Mucosa of descending colon (tissue), 3 donors: ENCODE measurements around the gene SLITRK3. TPM values are rescaled to one million over a fixed set of nuclear protein-coding genes. Genes with fewer than 3 reads are reported as not detected.

Experiments used
- ATAC-seq: fragments of 200-7000 bp; cut with Tn5 transposase; one replicate; pipeline ENCODE4 v1.9.1; 2020; ENCODE audit warnings: mild to moderate bottlenecking, moderate library complexity
- DNase-seq, 3 donors: peaks; one replicate each; pipeline ENCODE4 v3.0.0-alpha.2; 2020
- H3K36me3 ChIP-seq: fragments of 200-600 bp; one replicate; pipeline ENCODE4 v1.8.0; 2021; ENCODE audit warnings: low read depth, mild to moderate bottlenecking
- H3K4me1 ChIP-seq: fragments of 200-600 bp; one replicate; pipeline ENCODE4 v1.8.0; 2021; ENCODE audit warnings: low read depth, mild to moderate bottlenecking
- H3K4me3 ChIP-seq: fragments of 200-600 bp; one replicate; pipeline ENCODE4 v1.8.0; 2021; ENCODE audit warnings: mild to moderate bottlenecking
- H3K9me3 ChIP-seq: fragments of 200-600 bp; one replicate; pipeline ENCODE4 v1.8.0; 2021; ENCODE audit warnings: mild to moderate bottlenecking
- CTCF ChIP-seq: fragments of 200-600 bp; IDR thresholded peaks from one replicate; pipeline ENCODE4 v1.8.0; 2022; ENCODE audit warnings: antibody characterized with exemption, mild to moderate bottlenecking
- intact Hi-C, 2 donors: fragments of 100-400 bp; cut with DNase I in 1 of 2; cut with micrococcal nuclease in 1 of 2; formaldehyde crosslinking; loops; one replicate each; pipeline versions ENCODE4 v1.11.0 to v1.11.1; 2022; cut with DNase I, micrococcal nuclease
- long read RNA-seq, 2 donors: library from polyadenylated mRNA; unstranded; transcript quantifications; one replicate each; pipeline ENCODE4 v2.0.0, GENCODE V29; 2019 to 2021
- total RNA-seq, 3 donors: library from RNA; stranded (reverse); fragmentation: NEBNext Ultra II Directional in 2 of 3; extraction: Animal tissue kit (Norgen Biotek cat#: 25700) in 2 of 3; gene quantifications; one replicate each; pipeline versions ENCODE4 v1.2.1 to v1.2.4, GENCODE V29; 2021 to 2023
- donor health status: DM: no; HTN: no; CAD: no; lungs with moderate emphysema.
- donor health status: DM: no; HTN: no; CAD: no.
- donor health status: DM: no; HTN: yes; CAD: no.

SLITRK3 gene
- 1 to 10 TPM in 1 of 3 donors, under 1 TPM in 2; 0.35 to 7.4 (median 0.41) TPM for total RNA-seq
- long read RNA-seq, donor 1, full-length matches to known transcripts, result 3 of 7 reads
- long read RNA-seq, donor 1, partial matches to known transcripts, result 0 of 7 reads
- long read RNA-seq, donor 1, other reads (novel, unspliced or antisense), result 4 of 7 reads
- long read RNA-seq, donor 2, result 0 reads

- DNase-seq (peak in 1 of 3 donors; percentile 29), ATAC-seq (peak; percentile 44)
- no peak within 1 kb of the TSS for H3K4me3 ChIP-seq
- no peaks in the 10 kb centered on the region for H3K9me3 ChIP-seq
- intact Hi-C loops, result no loop called here
- H3K36me3 ChIP-seq, result no peaks in the 10 kb centered on the region
- peaks cover 14% of the 10 kb centered on the region for H3K4me1 ChIP-seq
- TF ChIP-seq CTCF, result no peak
These were observed at the start of gene SLITRK3 for GRCh38 chr3:165195640-165196576. Gene SLITRK3, minus strand, starts transcription at chr3:165196384. Its CDS starts 5,554 bp downstream, at chr3:165190830.

GRCh38 chr3:165243597-165243996, 47.4 kb upstream of the SLITRK3 start:
- Histone ChIP-seq H3K4me3 (no peak overlapping the region), H3K36me3 (no peaks in the 10 kb centered on the region), H3K9me3 (no peaks in the 10 kb centered on the region), H3K4me1 (no peaks in the 10 kb centered on the region)
- intact Hi-C loops, result no loop called here
- no peak for ATAC-seq
- DNase-seq, result no peak
- no peak for TF ChIP-seq CTCF

- intact Hi-C loops, result no loop called here
- DNase-seq (no peak), ATAC-seq (no peak)
- Histone ChIP-seq H3K9me3 (no peaks in the 10 kb centered on the region), H3K4me3 (no peak overlapping the region), H3K36me3 (no peaks in the 10 kb centered on the region), H3K4me1 (no peaks in the 10 kb centered on the region)
- no peak for TF ChIP-seq CTCF
These were observed 37.5 kb upstream of the SLITRK3 start for GRCh38 chr3:165233501-165234195.

- intact Hi-C loops, result no loop called here
- Histone ChIP-seq H3K9me3 (no peaks in the 10 kb centered on the region), H3K4me3 (no peak overlapping the region), H3K4me1 (no peaks in the 10 kb centered on the region), H3K36me3 (no peaks in the 10 kb centered on the region)
- DNase-seq (no peak), ATAC-seq (no peak)
- no peak for TF ChIP-seq CTCF
These were observed 29.4 kb upstream of the SLITRK3 start for GRCh38 chr3:165225604-165226003.

GRCh38 chr3:165217739-165218138, 21.6 kb upstream of the SLITRK3 start:
- intact Hi-C loops, result no loop called here
- no peak for TF ChIP-seq CTCF
- ATAC-seq, result no peak

More at GRCh38 chr3:165217739-165218138, 21.6 kb upstream of the SLITRK3 start:
- DNase-seq, result no peak
- no peak overlapping the region for H3K4me3 ChIP-seq
- no peaks in the 10 kb centered on the region for H3K36me3 ChIP-seq
- H3K4me1 ChIP-seq, result no peaks in the 10 kb centered on the region
- no peaks in the 10 kb centered on the region for H3K9me3 ChIP-seq
